Left lung (tissue), 10 donors: ENCODE results near the gene FNDC3B. TPM values are rescaled to one million over a fixed set of nuclear protein-coding genes. Genes with fewer than 3 reads are reported as not detected.
A peak's percentile ranks its signal among the peaks of the same experiment; 100 is the strongest.

Experiments used
- ATAC-seq: fragments of 200-7000 bp; cut with Tn5 transposase; one replicate; pipeline ENCODE4 v1.9.1; 2020; ENCODE audit warnings: moderate library complexity
- DNase-seq, 4 donors: peaks; one replicate each; pipeline ENCODE4 v3.0.0-alpha.2; 2013 to 2020
- H3K27ac ChIP-seq, 2 donors: fragments of 200-600 bp; sonication (generic) in 1 of 2; one replicate each; pipeline versions ENCODE4 v1.5.0 to v1.8.0; 2020 to 2021
- H3K27me3 ChIP-seq, 2 donors: fragments of 200-600 bp; sonication (generic) in 1 of 2; one replicate each; pipeline versions ENCODE4 v1.5.0 to v1.8.0; 2020 to 2021
- H3K36me3 ChIP-seq, 2 donors: fragments of 200-600 bp; sonication (generic) in 1 of 2; one replicate each; pipeline versions ENCODE4 v1.5.0 to v1.8.0; 2020 to 2021
- H3K4me1 ChIP-seq, 2 donors: fragments of 200-600 bp; one replicate each; pipeline ENCODE4 v1.8.0; 2021
- H3K4me3 ChIP-seq, 2 donors: fragments of 200-600 bp; sonication (generic) in 1 of 2; one replicate each; pipeline versions ENCODE4 v1.5.0 to v1.8.0; 2020 to 2021; ENCODE audit warnings: mild to moderate bottlenecking in 1 of 2
- H3K9me3 ChIP-seq, 2 donors: fragments of 200-600 bp; sonication (generic) in 1 of 2; one replicate each; pipeline versions ENCODE4 v1.5.0 to v1.8.0; 2020 to 2021
- intact Hi-C, 2 donors: fragments of 100-400 bp; cut with DNase I; formaldehyde crosslinking; loops; one replicate each; pipeline versions ENCODE4 v1.11.2 to v1.14.2; 2022
- polyA plus RNA-seq, 6 donors: library from polyadenylated mRNA; unstranded; fragments of 120-200 nt; gene quantifications; one replicate each; pipeline ENCODE4 v1.2.1, GENCODE V29; 2013; ENCODE audit not compliant: insufficient read length in 6 of 6
- total RNA-seq, 2 donors: library from RNA; stranded (reverse); fragmentation: NEBNext Ultra II Directional; extraction: Animal tissue kit (Norgen Biotek cat#: 25700); gene quantifications; one replicate each; pipeline ENCODE4 v1.2.1, GENCODE V29; 2021
- TF ChIP-seq, protein P1 (sequence below), 2 donors: fragments of 200-600 bp; sonication (generic) in 1 of 2; IDR thresholded peaks; one replicate each; pipeline versions ENCODE4 v1.5.0 to v1.8.0; 2021; ENCODE audit warnings: antibody characterized with exemption in 2 of 2
- donor health status: DM: no; HTN: yes; CAD: no.
- donor health status: DM: no; HTN: no; CAD: no.

FNDC3B gene
- total and polyA plus RNA-seq, 8 donors: 35.2 to 185 (median 42.3) TPM

GRCh38 chr3:172341482-172342059, 302.2 kb downstream of the FNDC3B start:
- DNase-seq (peak in 2 of 4 donors; percentile 40 to 55), ATAC-seq (peak; percentile 87)
- H3K36me3 ChIP-seq: peaks cover 0 to 100% of the 10 kb centered on the region in 2 donors
- TF ChIP-seq, protein P1, sequence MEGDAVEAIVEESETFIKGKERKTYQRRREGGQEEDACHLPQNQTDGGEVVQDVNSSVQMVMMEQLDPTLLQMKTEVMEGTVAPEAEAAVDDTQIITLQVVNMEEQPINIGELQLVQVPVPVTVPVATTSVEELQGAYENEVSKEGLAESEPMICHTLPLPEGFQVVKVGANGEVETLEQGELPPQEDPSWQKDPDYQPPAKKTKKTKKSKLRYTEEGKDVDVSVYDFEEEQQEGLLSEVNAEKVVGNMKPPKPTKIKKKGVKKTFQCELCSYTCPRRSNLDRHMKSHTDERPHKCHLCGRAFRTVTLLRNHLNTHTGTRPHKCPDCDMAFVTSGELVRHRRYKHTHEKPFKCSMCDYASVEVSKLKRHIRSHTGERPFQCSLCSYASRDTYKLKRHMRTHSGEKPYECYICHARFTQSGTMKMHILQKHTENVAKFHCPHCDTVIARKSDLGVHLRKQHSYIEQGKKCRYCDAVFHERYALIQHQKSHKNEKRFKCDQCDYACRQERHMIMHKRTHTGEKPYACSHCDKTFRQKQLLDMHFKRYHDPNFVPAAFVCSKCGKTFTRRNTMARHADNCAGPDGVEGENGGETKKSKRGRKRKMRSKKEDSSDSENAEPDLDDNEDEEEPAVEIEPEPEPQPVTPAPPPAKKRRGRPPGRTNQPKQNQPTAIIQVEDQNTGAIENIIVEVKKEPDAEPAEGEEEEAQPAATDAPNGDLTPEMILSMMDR (IDR thresholded peaks at IDR 0.05): peak; percentile 51 to 59
- no peaks in the 10 kb centered on the region for H3K9me3 ChIP-seq
- H3K27me3 ChIP-seq: no peaks in the 10 kb centered on the region
- intact Hi-C loops: no loop called here
- no peak overlapping the region for H3K27ac ChIP-seq
- no peak overlapping the region for H3K4me3 ChIP-seq
- H3K4me1 ChIP-seq: no peaks in the 10 kb centered on the region

DNA sequence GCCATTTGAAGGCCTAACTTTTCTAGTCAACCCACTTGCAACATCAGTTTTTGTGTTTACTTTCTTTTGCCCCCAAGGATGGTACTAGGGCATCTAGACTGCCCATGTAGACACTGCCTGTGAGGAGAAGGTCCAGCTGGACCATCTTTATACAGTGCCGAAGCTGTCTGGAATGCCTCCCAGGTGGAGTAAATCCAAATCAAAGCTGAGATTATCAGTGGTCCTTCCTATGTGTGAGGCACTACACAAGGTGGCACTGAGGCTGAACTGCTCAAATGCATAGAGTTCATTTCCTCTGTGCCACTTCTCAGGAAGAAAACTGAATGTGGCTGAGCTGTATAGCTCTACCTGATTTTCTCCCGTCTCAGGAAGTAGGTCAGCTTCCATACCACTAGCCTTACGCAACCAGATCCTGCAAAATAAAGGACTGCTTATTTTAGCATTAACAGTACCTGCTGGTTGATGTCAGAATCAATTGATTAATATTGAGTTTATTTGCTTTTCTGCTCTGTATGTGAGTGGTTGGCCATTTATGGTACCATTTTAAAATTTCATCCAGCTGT, 302.8 kb downstream of the FNDC3B start:
- no peak overlapping the region for H3K4me3 ChIP-seq
- TF ChIP-seq, protein P1 (IDR thresholded peaks at IDR 0.05): no peak
- no peaks in the 10 kb centered on the region for H3K4me1 ChIP-seq
- H3K36me3 ChIP-seq: peaks cover 0 to 100% of the 10 kb centered on the region in 2 donors
- no peak overlapping the region for H3K27ac ChIP-seq
- H3K27me3 ChIP-seq: no peaks in the 10 kb centered on the region
- ATAC-seq (no peak), DNase-seq (no peak)
- no peaks in the 10 kb centered on the region for H3K9me3 ChIP-seq
- intact Hi-C loops: no loop called here

DNA sequence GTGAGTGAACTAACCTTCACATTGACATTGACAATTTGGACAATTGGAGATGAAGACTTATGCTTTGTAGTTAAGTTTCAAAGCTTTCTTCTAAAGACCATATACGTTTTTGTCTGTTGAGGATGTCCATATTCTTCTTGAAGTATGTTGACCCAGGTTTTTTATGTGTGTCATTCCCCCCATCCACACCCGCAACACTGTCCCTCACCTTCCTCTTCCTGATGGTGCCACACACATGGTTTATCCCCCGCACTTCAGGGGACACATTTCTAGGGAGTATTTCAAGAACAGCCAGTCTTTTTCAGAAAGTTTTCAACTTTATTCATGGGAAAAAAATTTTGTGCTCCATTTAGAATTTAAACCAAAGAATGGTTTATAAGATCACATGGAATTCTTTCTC, 303.7 kb downstream of the FNDC3B start:
- ATAC-seq (no peak), DNase-seq (no peak)
- H3K27me3 ChIP-seq: no peaks in the 10 kb centered on the region
- TF ChIP-seq, protein P1 (IDR thresholded peaks at IDR 0.05): no peak
- no peak overlapping the region for H3K4me3 ChIP-seq
- intact Hi-C loops: no loop called here
- no peaks in the 10 kb centered on the region for H3K9me3 ChIP-seq
- no peak overlapping the region for H3K27ac ChIP-seq
- H3K4me1 ChIP-seq: no peaks in the 10 kb centered on the region
- peaks cover 0 to 100% of the 10 kb centered on the region in 2 donors for H3K36me3 ChIP-seq

DNA sequence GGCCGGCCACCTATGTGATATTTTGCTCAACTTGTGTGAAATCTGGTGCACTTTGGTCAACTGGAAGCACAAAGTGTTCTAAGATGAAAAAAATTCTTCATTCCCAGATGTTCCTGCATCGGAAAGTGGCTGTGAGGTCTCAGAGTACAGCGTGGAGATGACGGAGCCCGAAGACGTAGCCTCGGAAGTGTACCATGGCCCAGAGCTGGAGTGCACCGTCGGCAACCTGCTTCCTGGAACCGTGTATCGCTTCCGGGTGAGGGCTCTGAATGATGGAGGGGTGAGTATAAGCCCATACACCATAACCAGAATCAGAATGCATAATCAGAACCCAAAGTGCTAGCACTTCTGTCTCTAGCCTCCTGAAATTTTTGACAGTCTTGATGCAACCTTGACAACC, 304.6 kb downstream of the FNDC3B start:
- no peak for DNase-seq
- Histone ChIP-seq H3K27ac (no peak overlapping the region), H3K36me3 (peaks cover 0 to 100% of the 10 kb centered on the region in 2 donors), H3K4me3 (no peak overlapping the region), H3K4me1 (no peaks in the 10 kb centered on the region), H3K9me3 (no peaks in the 10 kb centered on the region), H3K27me3 (no peaks in the 10 kb centered on the region)
- ATAC-seq: no peak
- intact Hi-C loops: no loop called here
- TF ChIP-seq, protein P1 (IDR thresholded peaks at IDR 0.05): no peak

DNA sequence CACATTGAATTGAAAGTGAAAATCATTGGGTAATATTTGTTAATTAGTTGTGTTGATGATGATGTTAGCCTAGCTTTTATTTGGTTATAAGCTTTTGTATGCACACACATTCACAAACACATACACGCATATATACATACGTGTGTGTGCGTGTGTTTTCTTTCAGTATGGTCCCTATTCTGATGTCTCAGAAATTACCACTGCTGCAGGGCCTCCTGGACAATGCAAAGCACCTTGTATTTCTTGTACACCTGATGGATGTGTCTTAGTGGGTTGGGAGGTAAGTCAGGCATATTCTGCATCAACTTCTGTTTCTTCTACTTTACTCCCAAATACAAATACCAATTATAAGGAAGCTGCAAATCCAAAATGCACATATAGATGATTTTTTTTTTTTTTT, 306.8 kb downstream of the FNDC3B start:
- Histone ChIP-seq H3K27ac (no peak overlapping the region), H3K4me3 (no peak overlapping the region), H3K27me3 (no peaks in the 10 kb centered on the region), H3K4me1 (no peaks in the 10 kb centered on the region), H3K9me3 (no peaks in the 10 kb centered on the region), H3K36me3 (peaks cover 0 to 100% of the 10 kb centered on the region in 2 donors)
- intact Hi-C loops: no loop called here
- TF ChIP-seq, protein P1 (IDR thresholded peaks at IDR 0.05): no peak
- DNase-seq: no peak
- ATAC-seq: no peak
